ENCODE data around the gene EIF5. TPM values are rescaled to one million over a fixed set of nuclear protein-coding genes. Genes with fewer than 3 reads are reported as not detected.
A peak's percentile ranks its signal among the peaks of the same experiment; 100 is the strongest.

Gene EIF5
- total RNA-seq, 2 donors from 2014 or later: 267 to 339 TPM

- H3K4me1 Mint-ChIP-seq: peaks cover 3% of the 10 kb centered on the region
- TF ChIP-seq, protein P1, sequence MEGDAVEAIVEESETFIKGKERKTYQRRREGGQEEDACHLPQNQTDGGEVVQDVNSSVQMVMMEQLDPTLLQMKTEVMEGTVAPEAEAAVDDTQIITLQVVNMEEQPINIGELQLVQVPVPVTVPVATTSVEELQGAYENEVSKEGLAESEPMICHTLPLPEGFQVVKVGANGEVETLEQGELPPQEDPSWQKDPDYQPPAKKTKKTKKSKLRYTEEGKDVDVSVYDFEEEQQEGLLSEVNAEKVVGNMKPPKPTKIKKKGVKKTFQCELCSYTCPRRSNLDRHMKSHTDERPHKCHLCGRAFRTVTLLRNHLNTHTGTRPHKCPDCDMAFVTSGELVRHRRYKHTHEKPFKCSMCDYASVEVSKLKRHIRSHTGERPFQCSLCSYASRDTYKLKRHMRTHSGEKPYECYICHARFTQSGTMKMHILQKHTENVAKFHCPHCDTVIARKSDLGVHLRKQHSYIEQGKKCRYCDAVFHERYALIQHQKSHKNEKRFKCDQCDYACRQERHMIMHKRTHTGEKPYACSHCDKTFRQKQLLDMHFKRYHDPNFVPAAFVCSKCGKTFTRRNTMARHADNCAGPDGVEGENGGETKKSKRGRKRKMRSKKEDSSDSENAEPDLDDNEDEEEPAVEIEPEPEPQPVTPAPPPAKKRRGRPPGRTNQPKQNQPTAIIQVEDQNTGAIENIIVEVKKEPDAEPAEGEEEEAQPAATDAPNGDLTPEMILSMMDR (conservative IDR thresholded peaks at IDR 0.05): no peak
- no peak overlapping the region for H3K4me3 Mint-ChIP-seq
- no peaks in the 10 kb centered on the region for H3K36me3 ChIP-seq (ENCODE audit: control insufficient read depth, insufficient read depth, low read length)
- peaks cover 20% of the 10 kb centered on the region for H3K27me3 Mint-ChIP-seq (ENCODE audit: insufficient read depth)
- no peaks in the 10 kb centered on the region for H3K36me3 Mint-ChIP-seq (ENCODE audit: low read depth)
- peaks cover 8% of the 10 kb centered on the region for H3K27me3 ChIP-seq (ENCODE audit: control insufficient read depth, insufficient read depth, low read length, poor library complexity, severe bottlenecking)
- H3K9ac ChIP-seq (ENCODE audit: extremely low read depth, low read length, poor library complexity, severe bottlenecking): no peak overlapping the region
- 20 to 25% methylated on average over 1 to 2 of the region's 2 CpGs for WGBS, 2 experiments (ENCODE audit: insufficient coverage in 1 of 2, insufficient read length in 1 of 2)
- no peak for DNase-seq
- H3K9me3 ChIP-seq (ENCODE audit: control insufficient read depth, low read length): no peaks in the 10 kb centered on the region
- H3K27ac Mint-ChIP-seq: no peak overlapping the region
- H3K27ac ChIP-seq (ENCODE audit: low read depth, low read length): no peak overlapping the region
- no peak overlapping the region for H3K4me3 ChIP-seq (ENCODE audit: low read length)
- no peaks in the 10 kb centered on the region for H3K9me3 Mint-ChIP-seq
- no peaks in the 10 kb centered on the region for H3K4me1 ChIP-seq (ENCODE audit: control insufficient read depth, insufficient read depth, low read length)
These were observed 46.8 kb downstream of the EIF5 start for GRCh38 chr14:103380719-103381377.

- Mint-ChIP-seq H3K27ac (no peak overlapping the region), H3K4me3 (no peak overlapping the region), H3K27me3 (ENCODE audit: insufficient read depth) (peaks cover 20% of the 10 kb centered on the region), H3K9me3 (no peaks in the 10 kb centered on the region), H3K4me1 (peaks cover 10% of the 10 kb centered on the region), H3K36me3 (ENCODE audit: low read depth) (no peaks in the 10 kb centered on the region)
- Histone ChIP-seq H3K9me3 (ENCODE audit: control insufficient read depth, low read length) (no peaks in the 10 kb centered on the region), H3K4me1 (ENCODE audit: control insufficient read depth, insufficient read depth, low read length) (peaks cover 3% of the 10 kb centered on the region), H3K9ac (ENCODE audit: extremely low read depth, low read length, poor library complexity, severe bottlenecking) (no peak overlapping the region), H3K36me3 (ENCODE audit: control insufficient read depth, insufficient read depth, low read length) (no peaks in the 10 kb centered on the region), H3K4me3 (ENCODE audit: low read length) (no peak overlapping the region), H3K27me3 (ENCODE audit: control insufficient read depth, insufficient read depth, low read length, poor library complexity, severe bottlenecking) (peaks cover 8% of the 10 kb centered on the region), H3K27ac (ENCODE audit: low read depth, low read length) (no peak overlapping the region)
- DNase-seq: no peak
- 92% methylated on average over 2 to 4 of the region's 4 CpGs for WGBS, 2 experiments (ENCODE audit: insufficient coverage in 1 of 2, insufficient read length in 1 of 2)
- TF ChIP-seq, protein P1 (conservative IDR thresholded peaks at IDR 0.05): no peak
These were observed 48.3 kb downstream of the EIF5 start for GRCh38 chr14:103382376-103382775.

GRCh38 chr14:103384450-103385151 lies 50.6 kb downstream of the EIF5 start:
- peaks cover 8% of the 10 kb centered on the region for H3K36me3 Mint-ChIP-seq (ENCODE audit: low read depth)
- WGBS, 2 experiments (ENCODE audit: insufficient coverage in 1 of 2, insufficient read length in 1 of 2): 13 to 17% methylated on average over 24 to 31 of the region's 31 CpGs
- Histone ChIP-seq H3K9me3 (ENCODE audit: control insufficient read depth, low read length) (no peaks in the 10 kb centered on the region), H3K27ac (ENCODE audit: low read depth, low read length) (peak overlapping the region; percentile 93), H3K27me3 (ENCODE audit: control insufficient read depth, insufficient read depth, low read length, poor library complexity, severe bottlenecking) (peaks cover 8% of the 10 kb centered on the region), H3K4me1 (ENCODE audit: control insufficient read depth, insufficient read depth, low read length) (peaks cover 3% of the 10 kb centered on the region), H3K9ac (ENCODE audit: extremely low read depth, low read length, poor library complexity, severe bottlenecking) (peak overlapping the region; percentile 86), H3K36me3 (ENCODE audit: control insufficient read depth, insufficient read depth, low read length) (peaks cover 6% of the 10 kb centered on the region), H3K4me3 (ENCODE audit: low read length) (peak overlapping the region; percentile 88)
- no peaks in the 10 kb centered on the region for H3K9me3 Mint-ChIP-seq
- H3K4me3 Mint-ChIP-seq: peak overlapping the region; percentile 96
- peaks cover 17% of the 10 kb centered on the region for H3K4me1 Mint-ChIP-seq
- peak overlapping the region; percentile 88 for H3K27ac Mint-ChIP-seq
- peaks cover 20% of the 10 kb centered on the region for H3K27me3 Mint-ChIP-seq (ENCODE audit: insufficient read depth)
- TF ChIP-seq, protein P1 (conservative IDR thresholded peaks at IDR 0.05): no peak
- no peak for DNase-seq

All from endodermal cell (in vitro differentiated cells).